ENCODE measurements around the gene INCA1. TPM values are rescaled to one million over a fixed set of nuclear protein-coding genes. Genes with fewer than 3 reads are reported as not detected.

INCA1 gene
- total and polyA plus RNA-seq, 2 of the 13 experiments (the other 11 are each of a cell fraction or from before 2014, with no cell fraction given) = 0.93 to 2.6 TPM

- TF ChIP-seq RNF219 (CRISPR knock-in tag; IDR thresholded peaks at IDR 0.05) = no peak
- no peak for TF ChIP-seq ZNF451 (CRISPR knock-in tag; IDR thresholded peaks at IDR 0.05)
- no peak for TF ChIP-seq LCORL (IDR thresholded peaks at IDR 0.05)
- TF ChIP-seq LCORL (CRISPR knock-in tag; IDR thresholded peaks at IDR 0.05) = no peak
- no peak for TF ChIP-seq FOXM1 (CRISPR knock-in tag; IDR thresholded peaks at IDR 0.05)
- no peak for TF ChIP-seq ZNF337 (CRISPR knock-in tag; IDR thresholded peaks at IDR 0.05; ENCODE audit: borderline replicate concordance, low read depth)
- TF ChIP-seq ZNF83 (CRISPR knock-in tag; IDR thresholded peaks at IDR 0.05; ENCODE audit: borderline replicate concordance) = no peak
- TF ChIP-seq ZBTB43 (CRISPR knock-in tag; conservative IDR thresholded peaks at IDR 0.05) = no peak
- no peak for TF ChIP-seq JUNB (CRISPR knock-in tag; IDR thresholded peaks at IDR 0.05; ENCODE audit: borderline replicate concordance)
- no peak; the same call in 1 of the 2 replicates for TF ChIP-seq SRY (CRISPR knock-in tag; IDR thresholded peaks at IDR 0.05)
- TF ChIP-seq ELF4 (CRISPR knock-in tag; IDR thresholded peaks at IDR 0.05; ENCODE audit: borderline replicate concordance) = no peak
- 0 out of 2 replicates have a peak, but pooled peaks have one; percentile 62 for TF ChIP-seq PLSCR1 (CRISPR knock-in tag; IDR thresholded peaks at IDR 0.05; ENCODE audit: borderline replicate concordance)
- TF ChIP-seq ZNF407 (CRISPR knock-in tag; IDR thresholded peaks at IDR 0.05; ENCODE audit: not compliant biosample characterization) = no peak
- TF ChIP-seq ZNF431 (CRISPR knock-in tag; IDR thresholded peaks at IDR 0.05; ENCODE audit: borderline replicate concordance, low read depth) = no peak
- no peak for TF ChIP-seq DR1 (CRISPR knock-in tag; IDR thresholded peaks at IDR 0.05)
- no peak for TF ChIP-seq HNRNPUL1 (IDR thresholded peaks at IDR 0.05; ENCODE audit: low read depth, low read length)
- TF ChIP-seq TOE1 (CRISPR knock-in tag; IDR thresholded peaks at IDR 0.05) = no peak
- no peak for TF ChIP-seq KLF15 (CRISPR knock-in tag; IDR thresholded peaks at IDR 0.05; ENCODE audit: borderline replicate concordance)
Observed at GRCh38 chr17:4948931-4949320, 48.4 kb downstream of the INCA1 start (continued).

All from HepG2 (cell line).